HG03045 (cell line): ENCODE data around the gene PSMB3.

Experiments used
- ATAC-seq: cut with Tn5 transposase; IDR thresholded peaks from one replicate; pipeline ENCODE4 v1.9.1; 2021; ENCODE audit warnings: mild to moderate bottlenecking, moderate library complexity; ENCODE audit not compliant: unreplicated experiment

The PSMB3 gene

GRCh38 chr17:38794221-38794620 lies 41.7 kb downstream of the PSMB3 start:
- no peak for ATAC-seq

GRCh38 chr17:38796451-38797157 lies 44.1 kb downstream of the PSMB3 start:
- ATAC-seq: no peak

GRCh38 chr17:38797158-38797490 lies 44.6 kb downstream of the PSMB3 start:
- no peak for ATAC-seq

GRCh38 chr17:38797828-38798227 lies 45.3 kb downstream of the PSMB3 start:
- ATAC-seq: no peak

DNA sequence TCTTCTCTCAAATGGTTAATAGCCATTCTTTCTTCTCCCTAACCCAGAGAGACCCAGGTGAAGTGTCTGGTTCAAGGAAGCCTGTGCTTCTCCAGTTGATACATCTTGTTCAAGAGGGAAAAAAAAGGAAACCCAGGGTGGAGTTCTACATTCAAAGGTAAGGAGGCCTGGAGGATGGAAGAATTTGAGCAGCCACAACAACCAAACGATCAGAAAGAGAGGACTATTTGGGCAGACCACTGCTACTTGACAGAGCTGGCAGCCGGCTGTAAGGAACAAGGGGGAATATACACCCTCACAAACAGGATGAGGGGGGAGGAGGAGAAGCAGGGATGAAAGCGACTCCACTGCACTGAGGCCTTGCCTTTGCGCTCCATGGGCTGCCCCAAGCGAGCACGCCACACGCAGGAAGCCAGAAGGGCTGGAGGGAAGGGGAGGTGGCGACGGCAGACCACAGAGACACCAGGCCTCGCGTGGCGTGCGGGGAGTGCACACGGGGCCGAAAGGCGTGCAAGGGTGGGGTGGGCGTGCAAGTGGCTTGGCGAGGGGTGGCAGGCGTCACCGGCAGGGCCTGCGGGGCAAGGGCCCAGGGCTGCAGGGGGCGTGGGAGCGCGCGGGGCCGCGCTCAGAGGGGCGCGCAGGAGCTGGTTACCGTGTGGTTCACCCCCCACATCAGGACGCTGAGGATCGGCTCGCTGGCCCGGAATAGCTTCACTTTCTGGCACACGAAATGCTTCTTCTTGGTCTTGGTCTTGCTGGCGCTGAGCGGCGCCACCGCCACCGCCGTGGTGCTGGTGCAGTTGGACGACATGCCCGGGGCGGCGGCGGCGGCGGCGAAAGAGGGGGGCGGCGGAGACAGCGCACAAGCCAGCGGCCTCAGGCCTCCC lies 46.3 kb downstream of the PSMB3 start:
- peak; percentile 21 for ATAC-seq

GRCh38 chr17:38799501-38800236 lies 47.1 kb downstream of the PSMB3 start, which contains the start of gene PIP4K2B:
PIP4K2B (minus strand) TSS chr17:38799556; CDS start chr17:38799424, 132 bp downstream.
- peak; percentile 79 for ATAC-seq

DNA sequence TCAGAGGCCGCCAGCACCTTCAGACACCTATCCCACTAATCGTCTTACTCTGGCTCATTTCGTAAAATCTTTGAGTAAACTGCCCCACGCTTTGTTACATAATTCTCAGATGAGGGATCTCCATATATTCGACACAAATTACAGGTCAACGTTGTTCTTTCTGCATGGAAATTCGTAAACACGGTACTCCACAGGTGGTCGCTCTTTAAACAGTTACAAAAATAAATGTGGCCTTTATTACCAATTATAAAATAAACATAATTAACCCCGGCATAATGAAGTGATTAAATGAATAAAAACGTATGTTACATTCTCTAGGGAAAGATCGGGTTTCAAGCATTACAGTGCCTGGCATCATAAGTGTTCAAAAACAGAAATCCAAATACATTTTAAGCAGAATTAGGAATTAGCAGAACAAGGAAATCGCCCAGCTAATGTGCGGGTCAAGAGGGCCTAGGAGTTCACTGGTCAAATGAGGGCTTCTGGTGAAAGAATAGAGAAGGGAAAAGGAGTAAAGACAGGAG lies 47.8 kb downstream of the PSMB3 start:
- ATAC-seq: no peak

DNA sequence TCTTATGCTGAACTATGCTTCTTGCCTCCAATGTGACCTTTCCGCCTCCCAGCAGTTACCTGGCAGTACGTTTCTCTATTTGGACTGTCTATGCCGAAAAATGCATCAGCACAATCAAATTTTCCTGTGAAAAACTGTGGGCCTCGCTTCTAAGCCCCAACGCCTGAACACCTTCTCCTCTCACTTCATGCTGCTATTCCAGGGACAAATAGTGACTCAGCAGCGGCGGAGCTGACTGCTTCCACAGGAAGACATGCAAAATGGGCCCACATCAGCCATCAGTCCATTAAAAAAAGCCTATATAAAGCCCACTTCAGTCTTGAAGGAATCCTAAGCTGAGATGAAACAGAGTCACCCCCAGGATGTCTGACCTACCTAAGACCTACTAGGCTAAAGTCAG lies 57.3 kb downstream of the PSMB3 start:
- ATAC-seq: no peak
